HT1080 (cell line): ENCODE results near the gene C16orf74. TPM values are rescaled to one million over a fixed set of nuclear protein-coding genes. Genes with fewer than 3 reads are reported as not detected.

Experiments
- DNase-seq: peaks from one replicate; pipeline ENCODE4 v3.0.0-alpha.2; 2015; ENCODE audit warnings: low read depth
- small RNA-seq: library from RNA; depleted of rRNA; stranded (forward); fragments of <200 nt; gene quantifications from one replicate; pipeline ENCODE3, GENCODE V24; 2014
- total RNA-seq: library from RNA; depleted of rRNA; stranded (reverse); fragments of >200 nt; shearing (Covaris generic); gene quantifications from 2 replicates; pipeline ENCODE4 v1.2.3, GENCODE V29; 2014; rRNA removed

Gene C16orf74
- total RNA-seq, 1 experiment from 2014 or later, result 46.0 TPM

DNA sequence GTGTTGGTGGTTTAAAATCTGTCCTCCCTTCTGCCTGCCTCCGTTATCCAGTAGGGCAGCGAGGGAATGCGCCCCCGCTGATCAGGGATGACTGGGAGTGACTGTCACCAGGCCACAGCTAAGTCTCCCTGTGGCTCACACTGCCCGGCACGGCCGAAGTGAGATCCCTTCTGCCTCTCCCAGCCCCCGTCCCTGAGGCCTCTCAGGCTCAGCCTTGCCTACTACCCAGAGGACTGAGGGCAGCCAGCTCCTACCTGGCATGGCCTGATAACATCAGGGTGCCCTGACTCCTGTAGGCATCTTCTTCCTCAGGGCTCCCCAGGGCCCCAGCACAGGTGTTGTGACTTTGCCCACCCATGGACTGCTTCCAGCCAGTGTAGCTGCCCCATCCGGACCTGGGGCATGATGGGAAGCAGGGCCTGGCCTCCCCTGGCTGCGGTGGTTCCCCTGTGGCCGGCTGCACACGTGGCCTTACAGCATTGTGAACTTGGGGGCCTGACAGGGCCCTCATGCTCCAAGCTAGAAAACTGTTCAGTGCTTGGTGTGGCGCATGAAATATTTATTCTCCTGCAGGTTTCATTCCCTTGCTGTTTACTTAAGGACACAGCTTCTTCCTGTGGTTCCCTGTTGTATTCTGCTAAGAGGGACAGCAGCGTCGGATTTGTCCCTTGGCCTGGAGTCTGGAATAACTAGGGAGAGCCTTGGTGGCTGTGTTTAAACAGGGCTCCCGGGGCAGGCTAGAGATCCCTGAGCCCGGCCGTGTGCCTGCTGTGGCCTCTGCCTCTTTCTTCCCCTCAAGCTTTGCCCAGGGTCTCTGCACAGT lies 92.2 kb downstream of the C16orf74 start:
- no peak for DNase-seq

DNA sequence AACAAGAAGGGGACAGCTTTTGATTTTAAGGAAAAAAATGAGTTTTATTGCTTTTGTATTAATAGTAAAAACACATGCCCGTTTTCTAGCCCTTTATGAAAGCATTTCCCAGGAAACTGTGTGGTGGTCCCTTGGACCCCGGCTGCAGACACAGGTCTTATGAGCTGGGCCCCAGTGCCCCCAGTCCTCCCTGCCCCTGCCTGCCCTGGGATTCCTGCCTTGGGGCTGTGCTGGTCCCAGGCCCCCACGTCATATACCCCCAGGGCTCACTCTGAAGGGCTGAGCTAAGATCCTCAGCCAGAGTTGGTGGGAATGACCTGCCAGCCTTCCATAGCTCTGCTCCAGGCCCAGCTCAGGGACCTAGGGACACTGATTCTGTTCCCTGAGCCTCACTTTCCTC lies 92.9 kb downstream of the C16orf74 start:
- no peak for DNase-seq

Small RNAs within 50 kb of the gene (small RNA-seq; reads per million reads assigned to genes)
- gene RN7SL381P, result not detected
- gene RNU1-103P, result not detected

Other genes with a start within 250 kb of the C16orf74 start
- gene GSE1, start 137.8 kb downstream of the C16orf74 start, total RNA-seq, result 6.3 and 10.1 TPM in 2 replicates
- 40.1 and 44.1 TPM in 2 replicates for gene GINS2, start 62.1 kb downstream of the C16orf74 start, total RNA-seq
- 121 and 158 TPM in 2 replicates for gene EMC8, start 48.4 kb upstream of the C16orf74 start, total RNA-seq
- gene COX4I1, start 48.6 kb upstream of the C16orf74 start, total RNA-seq, result 611 and 705 TPM in 2 replicates
- 0.23 TPM in 1 of 2 replicates, not detected in the other for gene IRF8, start 148.1 kb upstream of the C16orf74 start, total RNA-seq